Kidney (tissue), 14 donors: ENCODE measurements around the gene AR. TPM values are rescaled to one million over a fixed set of nuclear protein-coding genes. Genes with fewer than 3 reads are reported as not detected.

ENCODE experiments used
- DNase-seq, 5 donors: peaks; one replicate each; pipeline ENCODE4 v3.0.0-alpha.2; 2013 to 2020
- FAIRE-seq: peaks from 2 replicates; lab custom pipeline; 2012; peaks lifted over from hg19 to GRCh38; lab: Jason Lieb, UNC
- H3K27ac ChIP-seq, 2 donors: one replicate each; pipeline ENCODE4 v1.7.0; 2013; ENCODE audit warnings: low read depth in 2 of 2, low read length in 2 of 2, inconsistent platforms in 1 of 2
- H3K27me3 ChIP-seq: one replicate; pipeline ENCODE4 v1.7.1; 2013; ENCODE audit warnings: low read length, inconsistent platforms; ENCODE audit not compliant: control insufficient read depth, insufficient read depth
- H3K36me3 ChIP-seq, 3 donors: one replicate each; pipeline versions ENCODE4 v1.7.0 to v1.7.1; 2013; ENCODE audit warnings: low read length in 3 of 3, control low read depth in 1 of 3, inconsistent platforms in 1 of 3; ENCODE audit not compliant: insufficient read depth in 3 of 3, control insufficient read depth in 2 of 3
- H3K4me1 ChIP-seq, 3 donors: one replicate each; pipeline versions ENCODE4 v1.7.0 to v1.7.1; 2013; ENCODE audit warnings: low read length in 3 of 3, inconsistent platforms in 1 of 3, low read depth in 1 of 3; ENCODE audit not compliant: control insufficient read depth in 2 of 3, insufficient read depth in 2 of 3
- H3K4me3 ChIP-seq, 3 donors: one replicate each; pipeline versions ENCODE4 v1.7.0 to v1.8.1; 2013; ENCODE audit warnings: low read length in 3 of 3, control low read depth in 1 of 3, inconsistent platforms in 1 of 3
- H3K9ac ChIP-seq, 3 donors: one replicate each; pipeline versions ENCODE4 v1.7.0 to v1.7.1; 2013; ENCODE audit warnings: low read length in 3 of 3, control low read depth in 1 of 3, inconsistent platforms in 1 of 3
- H3K9me3 ChIP-seq, 3 donors: one replicate each; pipeline versions ENCODE4 v1.7.0 to v1.7.1; 2013; ENCODE audit warnings: low read length in 3 of 3, control low read depth in 1 of 3, inconsistent platforms in 1 of 3; ENCODE audit not compliant: control insufficient read depth in 2 of 3, insufficient read depth in 1 of 3
- CTCF ChIP-seq: IDR thresholded peaks from 3 replicates; pipeline ENCODE4 v1.5.1; 2012; ENCODE audit warnings: mild to moderate bottlenecking, moderate library complexity, borderline replicate concordance; ENCODE audit not compliant: insufficient read depth; ENCODE audit errors: extremely low read depth
- intact Hi-C: fragments of 100-400 bp; cut with DNase I; formaldehyde crosslinking; loops from one replicate; pipeline ENCODE4 v1.11.1; 2022
- polyA plus RNA-seq: library from polyadenylated mRNA; stranded (reverse); fragments of 350-450 nt; fragmentation: Illumina TruSeq; extraction: RNeasy Lipid Tissue Mini Kit (QIAGEN cat#74804); gene quantifications from one replicate; pipeline ENCODE4 v1.2.3, GENCODE V29; 2014; ENCODE audit warnings: low read depth, low replicate concordance; ENCODE audit not compliant: insufficient read depth
- total RNA-seq: library from RNA; stranded (reverse); fragmentation: NEBNext Ultra II Directional; extraction: Animal tissue kit (Norgen Biotek cat#: 25700); gene quantifications from one replicate; pipeline ENCODE4 v1.2.1, GENCODE V29; 2021
- donor health status: control.
- donor health status: control.
- donor health status: control.
- donor health status: control.
- donor health status: control.
- donor health status: DM: yes; HTN: yes; CAD: no.
- donor health status: Normal renal cell carcinoma (clear cell type).

Gene AR
- total and polyA plus RNA-seq, 2 donors from 2014 or later, result 1.6 to 13.6 TPM

GRCh38 chrX:67545893-67546495 lies 2.2 kb downstream of the AR start:
- intact Hi-C loops, result no loop called here
- Histone ChIP-seq H3K36me3 (no peaks in the 10 kb centered on the region), H3K9ac (peak overlapping the region in 2 of 3 donors; percentile 10 to 51), H3K4me3 (peak overlapping the region; percentile 26 to 71 (median 67)), H3K27ac (peak overlapping the region in 1 of 2 donors; percentile 51), H3K27me3 (peaks cover 12% of the 10 kb centered on the region), H3K4me1 (no peaks in the 10 kb centered on the region), H3K9me3 (no peaks in the 10 kb centered on the region)
- no peak for TF ChIP-seq CTCF
- FAIRE-seq (no peak), DNase-seq (peak; percentile 24 to 73 (median 39))

GRCh38 chrX:67546496-67547423 lies 2.9 kb downstream of the AR start:
- no peaks in the 10 kb centered on the region for H3K36me3 ChIP-seq
- H3K27ac ChIP-seq, result peak overlapping the region in 1 of 2 donors; percentile 41
- peaks cover 12% of the 10 kb centered on the region for H3K27me3 ChIP-seq
- DNase-seq (peak in 3 of 5 donors; percentile 1 to 58 (median 16)), FAIRE-seq (no peak)
- peak overlapping the region in 1 of 3 donors; percentile 34 for H3K9ac ChIP-seq
- peak overlapping the region; percentile 39 to 71 (median 69) for H3K4me3 ChIP-seq
- no peak for TF ChIP-seq CTCF
- intact Hi-C loops, result no loop called here
- H3K9me3 ChIP-seq, result no peaks in the 10 kb centered on the region
- H3K4me1 ChIP-seq, result no peaks in the 10 kb centered on the region

- FAIRE-seq (peak; percentile 50), DNase-seq (no peak)
- peak; percentile 61 for TF ChIP-seq CTCF
Observed at GRCh38 chrX:67555578-67556203, 11.9 kb downstream of the AR start.

More at GRCh38 chrX:67555578-67556203, 11.9 kb downstream of the AR start:
- H3K36me3 ChIP-seq, result no peaks in the 10 kb centered on the region
- H3K27me3 ChIP-seq, result no peaks in the 10 kb centered on the region
- H3K9ac ChIP-seq, result no peak overlapping the region
- no peaks in the 10 kb centered on the region for H3K4me1 ChIP-seq
- no peak overlapping the region for H3K4me3 ChIP-seq
- no peak overlapping the region for H3K27ac ChIP-seq
- intact Hi-C loops, result no loop called here
- no peaks in the 10 kb centered on the region for H3K9me3 ChIP-seq
